Subcutaneous preadipocyte (primary cell): Measurements from ENCODE around the gene MXRA5. TPM values are rescaled to one million over a fixed set of nuclear protein-coding genes. Genes with fewer than 3 reads are reported as not detected.

Experiments
- total RNA-seq: library from RNA; depleted of rRNA; stranded (reverse); fragments of >200 nt; gene quantifications from 2 replicates; pipeline ENCODE4 v1.2.3, GENCODE V29; 2012

Gene MXRA5
- total RNA-seq = under 0.01 and 0.73 TPM in 2 replicates

DNA sequence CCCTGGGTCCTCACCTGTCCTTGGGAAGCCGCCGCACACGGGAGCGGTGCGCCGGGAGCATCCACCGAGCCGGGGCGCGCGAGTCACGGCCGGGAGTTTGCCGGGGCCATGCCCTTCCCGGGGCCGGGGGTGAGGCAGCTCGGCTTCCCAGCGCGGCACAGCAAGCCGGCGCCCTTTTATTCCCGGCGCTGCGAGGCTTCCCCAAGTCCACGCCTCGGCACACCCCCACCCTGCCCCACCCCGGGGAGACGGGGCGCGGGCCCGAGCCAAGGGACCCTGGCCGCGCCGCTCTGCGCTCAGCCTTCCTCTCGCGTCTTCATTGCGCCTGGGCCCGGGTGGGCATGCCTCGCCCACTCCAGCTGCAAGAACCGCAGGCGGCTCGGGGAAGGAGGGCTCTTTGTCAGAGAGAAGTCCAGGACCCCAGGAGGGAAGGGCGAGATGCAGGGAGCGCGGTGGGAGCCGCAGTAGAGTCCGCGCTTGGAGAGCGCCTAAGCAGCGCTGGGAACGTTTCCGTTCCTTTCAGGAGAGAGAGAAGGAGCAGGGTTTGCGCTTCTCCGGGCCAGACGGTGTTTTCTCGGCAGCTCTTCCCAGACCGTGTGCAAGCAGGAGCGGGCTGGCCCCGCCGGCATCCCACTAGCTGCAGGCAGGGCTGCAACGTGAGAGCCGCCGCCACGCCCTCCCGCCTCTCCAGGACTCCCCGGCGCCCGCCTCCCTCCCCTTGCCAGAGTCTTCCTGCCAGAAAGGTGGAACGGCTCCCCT lies at the start of gene MXRA5:
MXRA5 (minus strand) TSS at position 152 of the 759 bp plus-strand sequence. CDS start 2,819 bp downstream, outside the sequence.

